ELF-1 (cell line): Measurements from ENCODE around the gene XYLT1.
A peak's percentile ranks its signal among the peaks of the same experiment; 100 is the strongest.

ENCODE experiments used
- DNase-seq: peaks from one replicate; pipeline ENCODE4 v3.0.0-alpha.2; 2016; ENCODE audit warnings: low read depth, low spot score

Gene XYLT1

DNA sequence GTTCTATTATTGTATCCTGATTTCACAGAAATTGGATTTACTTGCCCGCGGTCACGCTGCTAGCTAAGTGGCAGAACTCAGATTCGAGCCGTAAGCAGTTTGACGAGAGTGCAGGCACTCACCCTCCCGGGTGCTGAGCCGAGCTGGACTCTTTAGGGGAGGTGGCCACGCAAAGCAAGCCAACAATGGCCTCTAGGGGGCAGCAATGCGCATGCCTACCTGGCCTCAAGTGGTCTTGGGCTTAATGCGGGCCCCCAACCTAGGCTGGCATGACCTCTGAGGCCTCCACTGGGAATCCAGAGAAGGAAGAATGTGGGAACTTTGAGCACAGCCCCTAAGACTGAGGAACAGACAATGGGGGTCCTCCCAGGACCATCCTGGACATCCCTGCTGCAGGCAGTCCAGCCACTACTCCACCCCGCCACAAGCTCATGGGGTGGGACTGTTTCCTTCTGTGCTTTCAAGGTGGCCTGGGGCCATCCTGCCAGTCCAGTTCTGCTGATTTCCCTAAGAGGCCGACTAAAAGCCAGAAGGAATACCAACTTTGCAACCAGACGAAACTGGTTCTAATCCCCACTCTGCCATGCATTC, 276.5 kb downstream of the XYLT1 start:
- peak; percentile 81 for DNase-seq

DNA sequence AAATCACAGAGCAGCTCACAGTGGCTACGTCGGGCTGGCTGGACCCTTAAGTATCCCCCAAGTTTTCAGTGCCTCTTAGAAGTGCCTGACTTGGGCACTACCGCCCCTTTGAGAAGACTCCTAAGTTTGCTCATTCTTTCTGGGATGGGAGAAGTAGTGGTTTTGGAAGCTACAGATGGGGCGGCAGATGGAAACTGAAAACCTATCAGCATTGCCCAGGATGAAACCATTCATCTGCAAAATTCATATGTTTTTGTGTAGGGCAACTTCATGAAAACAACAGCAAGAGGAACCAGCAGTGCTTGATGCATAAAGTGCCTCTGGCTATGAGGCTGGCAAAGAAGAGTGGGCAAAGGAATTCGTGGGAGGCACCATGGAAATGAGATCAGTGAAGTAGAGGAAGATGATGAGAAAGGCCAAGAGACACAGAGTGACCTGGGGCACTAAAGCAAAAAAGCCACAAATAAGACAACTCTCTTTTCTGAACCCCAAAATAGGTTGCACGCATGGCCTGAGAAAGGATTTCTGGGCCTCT, 277.1 kb downstream of the XYLT1 start:
- DNase-seq: no peak

DNA sequence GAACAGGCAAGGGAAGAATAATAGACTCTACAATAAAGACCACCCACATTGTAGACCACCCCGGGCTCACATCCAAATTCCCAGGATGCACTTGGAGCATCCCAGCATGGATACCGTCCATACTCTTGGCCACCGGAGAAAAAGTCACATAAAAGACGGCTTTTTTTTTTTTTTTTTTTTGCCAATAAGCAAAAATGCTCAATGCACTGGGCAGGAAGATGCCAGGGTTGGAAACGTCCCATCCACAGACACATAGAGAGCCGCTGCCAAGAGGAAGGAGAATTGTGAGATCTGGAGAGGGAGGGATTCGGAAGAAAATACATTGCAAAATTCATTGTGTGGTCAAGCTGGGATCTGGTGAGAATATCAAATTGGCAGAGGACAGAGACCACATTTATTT, 286.7 kb downstream of the XYLT1 start:
- no peak for DNase-seq

DNA sequence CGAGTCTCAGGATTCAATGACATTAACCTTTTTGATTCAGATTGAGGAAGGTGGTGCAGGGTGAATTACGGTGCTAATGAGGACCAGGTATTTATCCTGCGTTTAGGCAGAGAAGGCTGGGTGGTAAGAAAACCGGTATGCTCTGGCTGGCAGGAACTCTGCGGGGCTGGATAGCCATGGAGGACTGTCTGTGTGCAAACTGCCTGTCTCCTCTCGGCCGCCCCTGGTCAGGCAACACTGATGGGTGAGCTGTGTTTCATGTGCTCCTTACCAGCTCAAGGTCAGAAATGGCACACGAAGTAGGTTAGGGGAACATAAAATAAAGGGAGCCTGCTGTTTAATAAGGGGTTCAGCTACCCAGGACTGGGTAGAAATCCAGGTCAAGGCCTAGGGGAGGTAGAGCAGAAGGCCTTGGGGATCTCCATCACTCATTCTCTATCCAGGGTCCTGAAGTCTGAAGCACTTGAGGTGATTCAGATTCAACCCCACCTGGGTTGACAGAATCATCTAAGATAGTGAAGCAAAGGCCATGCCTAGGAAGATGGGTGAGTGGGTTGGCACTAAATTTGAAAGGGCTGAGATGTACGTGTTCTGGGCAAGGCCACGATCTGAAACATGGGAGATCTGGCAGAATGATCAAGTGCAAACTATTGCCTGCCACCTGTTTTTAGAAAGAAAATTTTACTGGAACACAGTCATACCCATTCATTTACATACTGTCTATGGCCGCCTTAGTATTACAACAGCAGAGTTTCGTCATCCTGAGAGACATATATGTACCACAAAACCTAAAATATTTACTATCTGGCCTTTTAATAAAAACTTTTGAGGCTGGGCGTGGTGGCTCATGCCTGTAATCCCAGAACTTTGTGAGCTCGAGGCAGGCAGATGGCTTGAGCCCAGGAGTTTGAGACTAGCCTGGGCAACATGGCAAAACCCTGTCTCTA, 292.5 kb downstream of the XYLT1 start:
- peak; percentile 7 for DNase-seq

DNA sequence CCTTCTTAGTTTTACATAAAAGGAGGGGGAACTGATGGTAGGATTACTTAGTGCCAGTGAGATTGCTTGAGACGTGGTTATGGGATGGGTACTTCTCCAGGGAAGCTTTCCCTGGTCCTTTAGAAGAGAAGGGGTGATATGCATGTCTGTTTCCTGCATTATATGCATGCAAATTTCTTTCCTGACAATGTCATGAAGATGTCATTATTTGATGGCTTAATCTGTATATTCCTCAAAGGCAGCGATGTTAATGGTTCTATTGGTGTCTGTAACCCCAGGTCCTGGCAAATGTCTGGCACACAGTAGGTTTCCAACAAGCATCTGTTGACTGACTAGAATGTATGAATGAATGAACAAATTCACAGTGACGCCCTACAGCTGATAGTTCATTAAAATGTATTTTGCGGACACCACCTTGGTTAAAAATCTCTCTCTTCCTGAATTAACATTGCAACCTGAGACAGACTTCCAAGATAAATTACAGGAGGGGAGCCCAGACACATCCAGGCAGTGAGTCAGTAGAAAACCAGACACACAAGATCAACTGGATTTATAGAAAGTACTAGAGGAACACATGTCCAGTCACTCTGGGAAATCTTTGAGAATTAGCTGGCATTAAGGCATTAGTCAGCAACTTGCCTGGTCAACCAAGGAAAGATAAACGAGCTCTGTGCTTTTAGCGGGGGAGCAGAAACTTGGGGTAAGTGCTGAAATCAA, 293.4 kb downstream of the XYLT1 start:
- DNase-seq: peak; percentile 15

DNA sequence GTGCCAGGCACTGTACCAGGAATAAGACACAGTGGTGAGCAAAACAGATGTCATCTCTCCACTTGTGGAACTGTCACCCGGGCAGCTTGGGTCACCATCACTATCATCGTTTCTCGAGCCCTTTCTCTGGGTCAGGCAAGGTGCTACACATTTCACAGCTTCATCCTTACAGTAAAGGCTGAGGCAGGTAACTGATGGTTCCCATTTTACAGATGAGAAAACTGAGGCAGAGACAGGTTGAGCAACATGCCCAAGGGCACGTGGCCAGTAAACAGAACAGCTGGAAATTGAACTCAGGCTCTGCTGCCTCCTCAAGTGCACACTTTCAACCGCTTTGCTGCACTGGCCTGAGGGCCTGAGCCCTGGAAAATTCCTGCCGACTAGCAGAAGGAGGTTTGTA, 294.6 kb downstream of the XYLT1 start:
- DNase-seq: no peak

DNA sequence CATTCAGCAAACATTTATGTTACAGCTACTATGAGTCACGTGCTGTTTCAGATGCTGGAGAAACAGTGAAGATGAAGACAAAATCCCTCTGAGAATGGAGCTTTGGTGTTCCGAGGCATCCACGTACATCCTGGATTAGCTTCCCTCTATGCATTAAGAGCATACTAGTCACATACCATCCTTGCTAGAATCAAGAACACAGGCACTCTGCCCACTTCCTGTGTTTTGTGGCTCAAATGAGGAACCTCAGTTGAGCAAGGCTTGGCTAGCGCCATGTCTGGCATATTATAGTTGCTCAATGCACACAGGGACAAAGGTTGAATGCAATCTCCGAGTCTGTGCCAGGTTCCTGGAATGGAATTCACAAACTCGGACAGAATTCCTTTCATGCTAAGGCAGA, 297.5 kb downstream of the XYLT1 start:
- no peak for DNase-seq

DNA sequence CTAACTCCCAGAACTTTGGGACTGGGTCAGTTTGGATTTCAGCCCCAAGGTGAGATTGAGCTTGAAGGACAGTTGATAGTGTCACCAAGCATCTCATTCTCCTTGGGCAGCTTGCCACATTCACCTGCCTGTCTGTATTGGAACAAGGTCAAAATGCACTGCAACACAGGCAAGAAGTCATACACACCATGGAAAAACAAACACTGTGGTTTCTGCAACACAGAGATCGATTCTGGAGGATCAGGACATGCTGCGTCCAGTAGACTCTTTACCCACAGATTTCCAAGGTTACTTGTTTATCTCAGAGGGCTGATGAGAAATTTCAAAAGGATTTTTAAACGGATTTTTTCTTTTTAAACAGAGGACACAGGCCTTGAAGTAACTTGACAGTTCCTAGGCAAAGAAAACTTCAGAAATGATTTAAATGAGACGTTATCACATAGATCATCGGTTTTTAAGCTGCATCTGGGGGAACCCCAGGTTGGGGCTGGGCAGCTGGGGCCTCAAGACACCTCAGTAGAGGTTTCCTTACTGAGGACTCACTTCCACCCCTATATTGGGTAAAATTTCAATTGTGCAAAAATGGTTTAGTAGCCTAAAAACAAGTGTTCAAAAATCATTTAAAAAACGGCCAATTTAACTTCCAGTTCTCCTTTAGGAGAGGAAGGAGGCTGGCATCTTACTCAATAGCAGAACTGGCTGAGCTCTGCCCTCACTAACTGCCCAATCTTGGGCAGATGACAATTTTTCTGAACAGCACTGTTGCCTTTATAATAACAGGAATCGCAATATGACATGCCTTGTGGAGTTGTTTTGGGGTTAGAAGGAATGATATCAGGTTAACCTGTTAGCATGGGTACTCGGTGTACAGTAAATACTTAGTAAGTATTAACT, 299.3 kb downstream of the XYLT1 start:
- DNase-seq: no peak

DNA sequence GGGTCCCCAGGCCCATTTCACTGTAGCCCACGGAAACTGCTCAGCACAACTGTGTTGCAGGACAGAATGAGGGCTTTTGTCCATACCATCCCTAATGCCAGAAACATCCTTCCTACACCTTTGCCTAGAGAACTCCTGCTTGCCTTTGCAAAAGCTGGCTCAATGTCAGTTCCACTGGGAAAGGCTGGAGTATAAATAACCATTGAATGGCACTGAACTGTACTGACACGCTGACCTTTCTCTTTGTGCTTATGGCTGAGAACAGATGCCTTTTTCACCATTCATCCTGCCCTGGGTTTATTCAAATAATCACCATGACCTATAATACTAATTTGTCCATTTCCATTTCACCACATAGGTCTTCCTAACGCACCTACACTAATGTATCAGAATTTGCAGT, 300.3 kb downstream of the XYLT1 start:
- no peak for DNase-seq

DNA sequence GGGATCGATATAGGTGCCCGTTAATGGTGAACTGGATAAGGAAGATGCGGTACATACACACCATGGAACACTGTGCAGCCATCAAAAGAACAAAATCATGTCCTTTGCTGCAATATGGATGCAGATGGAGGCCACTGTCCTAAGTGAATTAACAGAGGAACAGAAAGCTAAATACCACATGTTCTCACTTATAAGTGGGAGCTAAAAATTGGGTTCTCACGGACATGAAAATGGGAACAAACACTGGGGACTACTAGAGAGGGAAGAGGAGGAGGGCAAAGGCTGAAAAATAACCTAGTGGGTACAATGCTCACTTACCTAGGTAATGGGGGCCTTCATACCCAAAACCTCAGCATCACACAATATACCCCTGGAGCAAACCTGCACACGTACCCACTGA, 302.6 kb downstream of the XYLT1 start:
- DNase-seq: no peak

DNA sequence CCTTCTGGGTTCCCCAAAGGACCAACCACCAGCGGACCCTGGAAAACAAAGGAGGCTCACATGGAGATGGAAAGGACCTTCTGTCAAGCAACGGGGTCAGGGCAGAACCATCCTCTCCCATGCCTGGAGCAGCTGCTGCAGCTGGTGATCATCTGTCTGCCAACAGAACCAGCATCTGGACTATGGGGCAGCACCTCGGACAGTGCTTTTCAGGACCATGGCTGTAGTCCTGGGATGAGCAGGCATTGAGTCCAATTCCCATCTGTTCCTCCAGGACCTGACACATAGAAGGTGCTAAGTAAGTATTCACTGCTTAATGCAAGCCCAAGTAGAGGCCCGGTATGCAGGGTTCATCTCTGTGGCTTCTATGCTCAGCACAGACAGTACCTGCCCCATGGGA, 304.7 kb downstream of the XYLT1 start:
- DNase-seq: peak; percentile 16

DNA sequence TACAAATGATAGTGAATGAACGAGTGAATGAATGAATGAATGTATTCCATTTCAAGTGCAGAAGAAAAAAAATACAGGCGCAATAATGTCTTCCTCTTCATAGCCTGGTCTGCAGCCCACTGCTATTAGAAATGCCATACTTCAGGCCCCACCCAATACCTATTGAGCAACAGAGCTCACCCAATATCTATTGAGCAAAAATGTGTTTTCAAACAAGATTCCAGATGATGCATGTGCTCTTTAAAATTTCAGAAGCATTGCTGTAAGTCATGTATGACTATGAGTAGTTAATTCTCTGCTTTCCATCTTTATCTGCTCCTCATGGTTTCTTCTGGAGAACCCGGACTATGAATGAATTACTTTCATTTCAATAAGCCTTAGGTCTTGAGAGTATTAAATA, 308.2 kb downstream of the XYLT1 start:
- no peak for DNase-seq

DNA sequence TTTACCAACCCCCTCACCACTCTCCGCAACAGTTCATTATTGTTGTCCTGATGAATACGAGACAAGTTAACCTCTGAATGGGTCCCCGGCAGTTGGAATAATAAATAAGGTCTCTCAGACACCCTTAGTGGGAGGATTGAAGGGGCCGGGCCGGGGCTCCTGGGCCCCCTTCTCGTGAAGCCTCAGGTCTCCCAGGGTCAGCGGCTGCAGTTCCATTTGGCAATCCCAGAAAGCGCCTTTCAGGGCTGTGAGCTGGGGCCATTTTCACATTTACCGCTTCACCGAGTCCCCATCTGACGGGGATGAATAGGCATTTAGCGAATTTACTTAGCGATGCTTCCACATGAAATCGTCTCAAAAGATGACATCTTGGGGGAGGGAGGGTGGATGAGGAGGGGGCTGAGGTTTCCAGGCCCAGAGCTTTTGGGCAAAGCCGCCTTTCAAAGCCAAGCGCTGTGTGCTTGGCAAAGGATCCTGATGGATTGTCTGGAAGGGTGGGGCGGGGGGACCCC, 309.8 kb downstream of the XYLT1 start:
- no peak for DNase-seq

DNA sequence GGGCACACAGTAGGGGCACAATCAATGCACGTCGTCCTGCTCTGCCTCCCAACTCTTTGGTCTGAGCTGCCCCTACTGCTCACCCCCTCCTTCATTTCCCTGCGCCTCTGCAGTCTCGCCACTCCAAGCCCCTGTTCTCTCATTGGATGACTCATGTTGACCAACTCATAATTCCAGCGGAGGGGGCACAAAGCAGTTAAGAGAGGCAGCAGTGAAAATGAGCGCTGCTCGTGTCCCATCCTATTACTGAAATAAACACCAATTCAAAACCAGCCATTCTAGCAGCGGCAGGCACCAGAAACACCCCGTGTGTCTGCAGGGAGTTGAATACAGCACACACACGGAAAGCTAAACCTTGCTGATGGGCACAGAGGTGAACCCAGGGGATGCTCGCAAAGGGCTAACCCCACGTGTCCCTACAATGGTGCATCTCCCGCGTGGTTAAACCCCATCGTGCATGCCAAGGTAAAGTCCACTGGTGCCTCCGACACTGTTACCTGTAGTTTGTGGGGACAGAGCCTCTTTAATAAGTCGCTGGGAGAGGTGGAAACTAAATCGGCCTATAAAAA, 310.4 kb downstream of the XYLT1 start:
- no peak for DNase-seq

DNA sequence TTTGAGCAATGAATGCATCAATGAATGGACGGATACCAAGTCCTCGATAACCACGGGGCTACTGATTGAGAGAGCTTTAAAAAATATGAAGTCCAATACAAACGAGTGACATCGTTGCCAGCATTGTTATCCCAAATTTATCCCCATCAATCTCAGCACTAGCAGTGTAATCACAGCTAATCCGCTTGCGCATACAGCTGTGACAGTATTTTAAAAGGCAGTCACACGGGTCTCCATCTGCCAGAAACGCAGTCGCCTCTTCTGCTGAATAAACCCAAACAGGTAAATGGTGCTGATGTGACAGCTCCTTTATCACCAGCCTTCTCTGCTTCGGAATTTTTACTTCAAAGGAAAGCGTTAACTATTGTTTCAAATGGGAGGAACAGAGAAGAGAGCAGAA, 311.1 kb downstream of the XYLT1 start:
- DNase-seq: no peak

DNA sequence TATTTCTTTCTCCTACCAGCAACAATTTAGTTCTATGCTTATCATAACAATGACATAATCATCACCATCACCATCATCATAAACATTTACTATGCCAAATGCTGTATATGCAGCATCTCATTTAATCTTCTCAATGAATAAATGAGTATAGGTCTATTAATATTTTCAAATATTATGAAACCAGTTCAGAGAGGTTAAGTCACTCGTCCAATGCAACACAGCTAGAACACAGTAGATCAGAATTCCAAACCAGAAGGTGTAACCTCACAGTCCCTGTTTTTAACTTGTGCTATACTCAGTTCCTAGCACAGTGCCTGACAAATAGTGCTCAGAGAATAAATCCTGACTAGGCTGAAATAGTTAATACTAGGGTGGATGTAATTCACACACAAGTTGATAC, 314.8 kb downstream of the XYLT1 start:
- DNase-seq: no peak

DNA sequence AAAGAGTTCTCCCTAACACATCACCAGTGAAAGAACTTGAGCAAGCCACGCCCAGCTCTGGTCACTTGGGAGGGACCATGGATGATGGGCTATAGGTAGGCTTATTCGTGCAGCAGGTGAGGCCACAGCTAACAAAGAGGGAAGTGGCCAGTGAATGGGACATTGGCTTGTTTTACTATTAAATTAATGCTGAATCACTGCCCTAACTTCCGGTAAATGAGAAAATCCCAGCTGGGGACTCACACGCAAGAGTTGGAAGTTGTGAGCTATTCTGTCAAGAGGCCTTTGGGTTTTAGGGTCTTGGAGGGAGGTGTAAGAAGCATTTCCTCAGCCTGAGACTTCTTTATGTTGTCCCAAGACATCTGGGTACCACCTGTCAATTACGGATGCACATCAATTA, 315.3 kb downstream of the XYLT1 start:
- DNase-seq: no peak

DNA sequence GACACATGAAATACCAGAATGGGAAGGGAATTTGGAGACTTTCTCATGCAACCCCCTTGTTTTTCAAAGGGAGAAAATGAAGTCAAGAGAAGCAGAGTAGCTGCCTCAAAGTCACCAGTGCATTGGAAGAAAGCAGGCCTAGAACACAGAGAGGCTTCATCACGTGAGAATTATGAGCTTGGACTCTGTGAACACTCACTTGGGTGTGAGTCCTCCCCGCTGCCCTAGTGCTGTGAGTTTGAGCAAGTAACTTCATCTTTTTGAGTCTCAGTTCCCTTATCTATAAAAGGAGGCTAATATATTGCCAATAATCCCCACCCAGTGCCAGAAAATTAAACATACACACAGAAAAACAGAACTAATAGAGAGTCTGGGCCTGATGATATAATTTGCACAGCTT, 315.8 kb downstream of the XYLT1 start:
- no peak for DNase-seq

DNA sequence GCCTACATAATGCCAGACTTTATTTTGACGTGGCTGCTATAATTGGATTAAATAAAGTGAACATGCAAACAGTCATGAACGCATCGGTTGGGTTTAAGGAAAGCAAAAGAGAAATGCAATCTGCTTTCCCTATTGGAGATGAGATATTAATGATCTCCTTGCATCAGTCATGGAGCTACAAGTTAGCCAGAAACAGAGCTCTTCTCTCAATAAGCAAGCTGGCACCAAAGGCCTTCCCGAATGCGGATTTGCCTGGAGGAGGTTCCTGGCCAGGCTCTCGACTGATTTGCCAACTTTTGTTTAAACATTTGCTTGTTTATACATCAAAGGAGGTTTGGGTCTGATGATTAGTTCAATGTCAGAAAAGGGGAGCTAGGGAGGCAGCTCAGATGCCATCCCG, 318.4 kb downstream of the XYLT1 start:
- no peak for DNase-seq

DNA sequence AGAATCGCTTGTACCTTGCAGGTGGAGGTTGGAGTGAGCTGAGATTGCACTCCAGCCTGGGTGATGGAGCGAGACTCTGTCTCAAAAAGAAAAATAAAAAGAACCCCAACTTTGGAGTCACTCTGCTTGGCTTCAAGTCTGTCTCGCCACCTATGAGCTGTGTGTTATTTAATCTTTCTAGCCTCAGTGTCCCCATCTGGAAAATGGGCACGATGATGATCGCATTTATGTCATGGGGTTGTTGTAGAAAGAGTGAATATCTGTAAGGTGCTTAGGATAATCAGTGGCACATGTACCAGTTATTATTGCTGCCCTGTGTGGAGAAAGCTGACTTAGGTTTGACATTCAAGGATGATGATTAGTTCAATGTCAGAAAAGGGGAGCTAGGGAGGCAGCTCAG, 319.4 kb downstream of the XYLT1 start:
- no peak for DNase-seq
